Stimulated activated CD8-positive, alpha-beta memory T cell treated with anti-CD3 and anti-CD28 coated beads, Interleukin-7, amount 100 ng/mL, for 24 hours (primary cell): ENCODE data around the gene TMEM141.
"Not testable (repeated sequence)": the region's sequence is repeated elsewhere in the genome, so short reads cannot be mapped to it uniquely, and the experiment has no call there.

Experiments
- DNase-seq: peaks from one replicate; pipeline ENCODE4 v3.0.0-alpha.2; 2020; ENCODE audit warnings: low read depth

Gene TMEM141

GRCh38 chr9:136773386-136774044 lies 17.6 kb upstream of the TMEM141 start:
- DNase-seq, result no peak

- no peak for DNase-seq
These were observed 16.6 kb upstream of the TMEM141 start for GRCh38 chr9:136774416-136775045.

- no peak for DNase-seq
These were observed 16.0 kb upstream of the TMEM141 start for GRCh38 chr9:136775191-136775590.

- no peak for DNase-seq
These were observed 14.2 kb upstream of the TMEM141 start for GRCh38 chr9:136776947-136777346.

GRCh38 chr9:136777359-136777758 lies 13.8 kb upstream of the TMEM141 start:
- DNase-seq, result no peak

- no peak for DNase-seq
These were observed 11.3 kb upstream of the TMEM141 start for GRCh38 chr9:136779808-136780207.

- DNase-seq, result no peak
These were observed 8.7 kb upstream of the TMEM141 start for GRCh38 chr9:136782452-136782851.

- no peak for DNase-seq
These were observed 6.7 kb upstream of the TMEM141 start for GRCh38 chr9:136784249-136784996.

- no peak for DNase-seq
These were observed 6.2 kb upstream of the TMEM141 start for GRCh38 chr9:136784997-136785361.

GRCh38 chr9:136785565-136786355 lies 5.4 kb upstream of the TMEM141 start:
- not testable (repeated sequence) for DNase-seq

GRCh38 chr9:136786451-136786850 lies 4.7 kb upstream of the TMEM141 start:
- no peak for DNase-seq

GRCh38 chr9:136786983-136787382 lies 4.2 kb upstream of the TMEM141 start:
- not testable (repeated sequence) for DNase-seq

- no peak for DNase-seq
These were observed 3.3 kb upstream of the TMEM141 start for GRCh38 chr9:136787690-136788400.

GRCh38 chr9:136788644-136789522 lies 2.3 kb upstream of the TMEM141 start:
- not testable (repeated sequence) for DNase-seq

GRCh38 chr9:136789523-136789937 lies 1.6 kb upstream of the TMEM141 start:
- DNase-seq, result no peak

GRCh38 chr9:136791516-136792276 lies 552 bp downstream of the TMEM141 start:
- no peak for DNase-seq

- DNase-seq, result no peak
These were observed 1.4 kb downstream of the TMEM141 start for GRCh38 chr9:136792321-136793085.

- no peak for DNase-seq
These were observed 2.2 kb downstream of the TMEM141 start for GRCh38 chr9:136793086-136793946.
